Gastrocnemius medialis (tissue), 4 donors: ENCODE measurements around the gene SRGN.

ENCODE experiments used
- CTCF ChIP-seq, 5 experiments: fragments of 450-650 bp in 3 of 5; fragments of 200-600 bp in 2 of 5; sonication (generic) in 2 of 5; IDR thresholded peaks in 4 of 5; conservative IDR thresholded peaks in 1 of 5; 1 replicate in 4 of 5; 2 replicates in 1 of 5; pipeline ENCODE4 v1.5.1; 2016 to 2019; ENCODE audit warnings: antibody characterized with exemption in 5 of 5, mild to moderate bottlenecking in 3 of 5, moderate library complexity in 3 of 5
- POLR2A ChIP-seq, 2 donors: fragments of 450-650 bp; IDR thresholded peaks; one replicate each; pipeline ENCODE4 v1.6.1; 2017; ENCODE audit warnings: antibody characterized with exemption in 2 of 2, mild to moderate bottlenecking in 2 of 2, moderate library complexity in 2 of 2

- TF ChIP-seq CTCF (IDR thresholded peaks at IDR 0.05 in 4 of 5, conservative IDR thresholded peaks at IDR 0.05 in 1 of 5) (no peak), POLR2A (IDR thresholded peaks at IDR 0.05) (no peak)
These were observed 58.9 kb downstream of the SRGN start for GRCh38 chr10:69146759-69147158.
